ENCODE measurements around the gene PPIH. TPM values are rescaled to one million over a fixed set of nuclear protein-coding genes. Genes with fewer than 3 reads are reported as not detected.

Gene PPIH
- total RNA-seq, 3 donors from 2014 or later = 20.1 to 47.7 (median 23.3) TPM

DNA sequence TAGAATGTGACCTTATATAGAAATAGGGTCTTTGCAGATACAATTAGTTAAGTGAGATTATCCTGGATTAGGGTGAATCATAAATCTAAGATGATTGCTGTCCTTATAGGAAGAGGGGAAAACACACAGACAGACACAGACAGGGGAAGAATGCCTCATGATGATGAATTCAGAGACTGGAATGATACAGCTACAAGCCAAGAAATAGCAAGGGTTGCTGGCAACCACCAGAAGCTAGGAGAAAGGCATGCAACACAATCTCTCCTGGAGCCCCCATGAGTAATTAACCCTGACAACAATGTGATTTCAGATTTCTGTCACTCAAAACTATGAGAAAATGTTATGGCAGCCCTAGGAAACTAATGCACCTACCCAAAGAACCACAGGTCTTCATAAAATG, 19.1 kb upstream of the PPIH start:
- Histone ChIP-seq H3K4me3 (no peak overlapping the region), H3K4me1 (ENCODE audit: low read depth) (no peaks in the 10 kb centered on the region), H3K36me3 (ENCODE audit: low read depth) (no peaks in the 10 kb centered on the region), H3K9me3 (no peaks in the 10 kb centered on the region)
- DNase-seq (no peak), ATAC-seq (no peak)
- TF ChIP-seq CTCF (IDR thresholded peaks at IDR 0.05) = no peak
- intact Hi-C loops (cut with DNase I, micrococcal nuclease) = no loop called here

DNA sequence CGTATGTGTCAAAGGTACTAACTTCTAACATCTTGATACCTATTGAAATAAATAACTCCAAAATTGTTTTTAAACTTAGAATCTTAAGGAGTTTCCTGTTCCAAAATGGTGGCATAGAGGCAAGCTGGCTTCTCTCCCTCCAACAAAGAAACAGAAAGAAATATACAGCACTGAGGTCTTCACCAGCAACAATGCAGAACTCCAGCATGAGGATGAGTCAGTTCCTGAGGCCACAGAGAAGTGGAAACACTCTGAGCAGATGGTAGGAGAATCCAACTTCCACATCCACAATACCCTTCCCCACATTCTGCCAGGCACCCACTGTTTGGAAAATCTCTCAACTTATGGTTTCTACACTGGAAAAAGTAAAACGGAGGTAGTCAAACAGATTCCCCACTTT, 12.2 kb upstream of the PPIH start:
- no peak for DNase-seq
- H3K36me3 ChIP-seq (ENCODE audit: low read depth) = no peaks in the 10 kb centered on the region
- TF ChIP-seq CTCF (IDR thresholded peaks at IDR 0.05) = no peak
- intact Hi-C loops (cut with DNase I, micrococcal nuclease) = no loop called here
- no peak overlapping the region for H3K4me3 ChIP-seq
- peaks cover 2% of the 10 kb centered on the region for H3K9me3 ChIP-seq
- H3K4me1 ChIP-seq (ENCODE audit: low read depth) = no peaks in the 10 kb centered on the region
- ATAC-seq = no peak

- intact Hi-C loops (cut with DNase I, micrococcal nuclease) = no loop called here
Observed at GRCh38 chr1:42657201-42657600, 1.0 kb upstream of the PPIH start.

GRCh38 chr1:42658877-42659337, 684 bp downstream of the PPIH start:
- intact Hi-C loops (cut with DNase I, micrococcal nuclease) = no loop called here
- H3K9me3 ChIP-seq = no peaks in the 10 kb centered on the region
- peak overlapping the region; percentile 52 for H3K4me3 ChIP-seq
- H3K36me3 ChIP-seq (ENCODE audit: low read depth) = no peaks in the 10 kb centered on the region
- peak in 1 of 3 donors; percentile 16 for DNase-seq
- no peak for TF ChIP-seq CTCF (IDR thresholded peaks at IDR 0.05)
- H3K4me1 ChIP-seq (ENCODE audit: low read depth) = peaks cover 17% of the 10 kb centered on the region
- ATAC-seq = peak; percentile 12

More at GRCh38 chr1:42657201-42657600, 1.0 kb upstream of the PPIH start:
- DNase-seq (no peak), ATAC-seq (no peak)
- no peak overlapping the region for H3K4me3 ChIP-seq
- peaks cover 15% of the 10 kb centered on the region for H3K4me1 ChIP-seq (ENCODE audit: low read depth)
- TF ChIP-seq CTCF (IDR thresholded peaks at IDR 0.05) = no peak
- H3K9me3 ChIP-seq = no peaks in the 10 kb centered on the region
- no peaks in the 10 kb centered on the region for H3K36me3 ChIP-seq (ENCODE audit: low read depth)

- intact Hi-C loops (cut with DNase I, micrococcal nuclease) = no loop called here
- H3K4me3 ChIP-seq = no peak overlapping the region
- H3K9me3 ChIP-seq = no peaks in the 10 kb centered on the region
- peaks cover 17% of the 10 kb centered on the region for H3K4me1 ChIP-seq (ENCODE audit: low read depth)
- TF ChIP-seq CTCF (IDR thresholded peaks at IDR 0.05) = no peak
- ATAC-seq = no peak
- DNase-seq = no peak
- no peaks in the 10 kb centered on the region for H3K36me3 ChIP-seq (ENCODE audit: low read depth)
Observed at GRCh38 chr1:42660907-42661500, 2.8 kb downstream of the PPIH start.

DNA sequence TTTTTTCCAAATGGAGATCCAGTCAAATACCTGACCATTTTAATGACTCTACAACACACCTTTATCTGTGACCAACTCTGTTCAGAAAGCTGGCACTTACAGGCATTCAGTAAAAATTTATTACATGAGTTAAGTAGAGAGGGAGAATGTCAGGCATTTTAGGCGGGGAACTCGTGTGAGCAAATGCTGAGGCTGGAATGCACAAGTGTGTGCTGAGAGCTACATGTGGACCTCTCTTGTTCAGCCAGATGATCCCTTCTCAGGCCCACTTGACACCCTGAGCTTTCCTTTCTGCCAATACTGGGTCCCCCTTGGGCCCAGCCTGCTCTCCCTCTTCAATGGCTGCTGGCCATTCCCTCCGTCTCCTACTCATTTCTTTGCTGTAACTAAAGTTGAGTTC, 11.7 kb downstream of the PPIH start:
- TF ChIP-seq CTCF (IDR thresholded peaks at IDR 0.05) = no peak
- Histone ChIP-seq H3K4me1 (ENCODE audit: low read depth) (no peaks in the 10 kb centered on the region), H3K36me3 (ENCODE audit: low read depth) (no peaks in the 10 kb centered on the region), H3K9me3 (no peaks in the 10 kb centered on the region), H3K4me3 (no peak overlapping the region)
- no peak for DNase-seq
- ATAC-seq = no peak
- intact Hi-C loops (cut with DNase I, micrococcal nuclease) = no loop called here

All from mucosa of descending colon (tissue), 3 donors.